ENCODE data around the gene LGALS4. TPM values are rescaled to one million over a fixed set of nuclear protein-coding genes. Genes with fewer than 3 reads are reported as not detected.

The LGALS4 gene
- total and polyA plus RNA-seq, 2 experiments from 2014 or later: 0.87 TPM; not detected in 1

DNA sequence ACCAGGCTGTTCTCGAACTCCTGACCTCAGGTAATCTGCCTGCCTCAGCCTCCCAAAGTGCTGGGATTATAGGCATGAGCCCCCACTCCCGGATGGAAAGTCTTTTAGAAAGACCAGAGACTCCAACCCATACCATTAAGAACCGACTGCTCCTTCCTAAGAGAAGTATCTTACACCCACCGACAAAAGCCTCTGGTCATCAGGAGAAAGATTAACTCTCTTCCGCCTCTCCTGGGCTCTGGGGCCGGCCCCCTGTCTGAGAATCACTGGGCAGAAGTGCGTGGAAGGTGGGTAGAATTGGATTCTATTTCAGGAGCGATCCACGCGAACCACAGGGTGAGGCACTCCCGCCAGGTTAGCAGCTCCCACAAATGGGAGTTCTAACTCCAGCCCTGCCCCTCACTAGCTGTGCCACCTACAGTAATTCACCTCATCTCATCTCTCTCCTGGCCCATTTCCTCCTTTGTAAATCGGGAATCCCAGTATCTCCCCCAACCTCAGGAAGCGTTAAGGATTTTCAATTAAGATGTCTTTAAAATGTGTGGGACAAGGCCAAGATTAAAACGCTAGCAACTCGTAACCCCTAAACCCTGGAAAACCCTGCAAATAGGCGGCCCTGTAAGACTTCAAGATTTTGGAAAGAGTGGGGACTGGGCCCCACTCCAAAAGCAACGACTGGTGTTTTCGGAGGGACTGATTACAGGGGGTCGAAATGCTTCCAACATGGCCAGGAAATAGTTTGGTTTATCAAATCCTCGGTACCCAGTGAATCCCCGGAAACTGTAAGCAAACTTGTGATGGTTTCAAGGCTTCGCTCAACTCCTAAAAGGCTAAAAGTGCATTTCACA is 35.8 kb upstream of the LGALS4 start:
- Histone ChIP-seq H3K4me1 (ENCODE audit: insufficient read depth) (peaks cover 11% of the 10 kb centered on the region; the same call in 1 of the 2 replicates), H3F3A (replicated peaks; ENCODE audit: low read depth) (peaks cover 56% of the 10 kb centered on the region), H3K9me2 (ENCODE audit: insufficient read depth) (no peaks in the 10 kb centered on the region), H3K27me3 (ENCODE audit: insufficient read depth) (no peaks in the 10 kb centered on the region), H3K27ac (ENCODE audit: low read depth) (peak overlapping the region; percentile 98), H3K79me2 (replicated peaks; ENCODE audit: insufficient read depth) (peaks cover 58% of the 10 kb centered on the region), H2AFZ (no peak overlapping the region), H4K20me1 (replicated peaks; ENCODE audit: insufficient read depth) (peaks cover 45% of the 10 kb centered on the region), H3K4me3 (peak overlapping the region; percentile 72), H3K36me3 (ENCODE audit: insufficient read depth) (peaks cover 45% of the 10 kb centered on the region), H3K4me2 (peak overlapping the region; percentile 95)
- ATAC-seq (no peak), DNase-seq (ENCODE audit: low spot score) (no peak)
- peak overlapping the region; percentile 92 for H3K4me3 Mint-ChIP-seq
- H3K27ac Mint-ChIP-seq: peak overlapping the region; percentile 99
- H3K9me3 Mint-ChIP-seq: peaks cover 8% of the 10 kb centered on the region; the same call in 2 of the 3 replicates
- peaks cover 59% of the 10 kb centered on the region for H3K36me3 Mint-ChIP-seq (ENCODE audit: low read depth)
- no peak for TF ChIP-seq ZNF331 (CRISPR knock-in tag; IDR thresholded peaks at IDR 0.05; ENCODE audit: low read depth)
- H3K4me1 Mint-ChIP-seq: peaks cover 34% of the 10 kb centered on the region
- H3K27me3 Mint-ChIP-seq (ENCODE audit: insufficient read depth, low read depth, poor library complexity): peaks cover 44% of the 10 kb centered on the region

DNA sequence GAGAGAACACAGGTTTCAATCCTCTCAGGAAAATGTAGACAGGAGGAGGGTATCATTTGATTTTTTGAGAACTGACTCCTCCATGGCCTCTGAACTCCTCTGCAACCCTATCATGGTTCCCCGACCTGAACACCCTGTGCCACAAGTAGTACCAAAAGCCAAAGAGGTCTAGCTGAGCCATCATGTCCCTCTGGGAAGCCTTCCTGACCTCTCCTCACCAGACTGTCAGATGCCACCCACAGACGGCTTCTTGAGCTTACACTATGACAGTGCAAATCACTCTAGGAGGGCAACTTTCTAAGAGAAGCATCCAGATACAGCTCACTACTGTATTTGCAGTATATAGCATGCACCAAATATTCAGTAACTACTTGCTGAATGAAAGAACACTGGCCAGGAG is 33.4 kb upstream of the LGALS4 start:
- H3K4me3 Mint-ChIP-seq: no peak overlapping the region; the same call in 2 of the 3 replicates
- no peak overlapping the region for H3K4me3 ChIP-seq
- peaks cover 7% of the 10 kb centered on the region; the same call in 1 of the 2 replicates for H3K4me1 ChIP-seq (ENCODE audit: insufficient read depth)
- H3K79me2 ChIP-seq (replicated peaks; ENCODE audit: insufficient read depth): peaks cover 80% of the 10 kb centered on the region
- H3K27me3 ChIP-seq (ENCODE audit: insufficient read depth): no peaks in the 10 kb centered on the region
- no peak for ATAC-seq
- peaks cover 60% of the 10 kb centered on the region for H3F3A ChIP-seq (replicated peaks; ENCODE audit: low read depth)
- peaks cover 5% of the 10 kb centered on the region; the same call in 1 of the 3 replicates for H3K9me3 Mint-ChIP-seq
- H3K36me3 ChIP-seq (ENCODE audit: insufficient read depth): peaks cover 69% of the 10 kb centered on the region
- peaks cover 36% of the 10 kb centered on the region for H3K27me3 Mint-ChIP-seq (ENCODE audit: insufficient read depth, low read depth, poor library complexity)
- H3K4me2 ChIP-seq: no peak overlapping the region
- no peak for DNase-seq (ENCODE audit: low spot score)
- no peak overlapping the region; the same call in 1 of the 2 replicates for H3K27ac Mint-ChIP-seq
- H3K36me3 Mint-ChIP-seq (ENCODE audit: low read depth): peaks cover 81% of the 10 kb centered on the region
- H2AFZ ChIP-seq: no peak overlapping the region
- TF ChIP-seq, protein P1, sequence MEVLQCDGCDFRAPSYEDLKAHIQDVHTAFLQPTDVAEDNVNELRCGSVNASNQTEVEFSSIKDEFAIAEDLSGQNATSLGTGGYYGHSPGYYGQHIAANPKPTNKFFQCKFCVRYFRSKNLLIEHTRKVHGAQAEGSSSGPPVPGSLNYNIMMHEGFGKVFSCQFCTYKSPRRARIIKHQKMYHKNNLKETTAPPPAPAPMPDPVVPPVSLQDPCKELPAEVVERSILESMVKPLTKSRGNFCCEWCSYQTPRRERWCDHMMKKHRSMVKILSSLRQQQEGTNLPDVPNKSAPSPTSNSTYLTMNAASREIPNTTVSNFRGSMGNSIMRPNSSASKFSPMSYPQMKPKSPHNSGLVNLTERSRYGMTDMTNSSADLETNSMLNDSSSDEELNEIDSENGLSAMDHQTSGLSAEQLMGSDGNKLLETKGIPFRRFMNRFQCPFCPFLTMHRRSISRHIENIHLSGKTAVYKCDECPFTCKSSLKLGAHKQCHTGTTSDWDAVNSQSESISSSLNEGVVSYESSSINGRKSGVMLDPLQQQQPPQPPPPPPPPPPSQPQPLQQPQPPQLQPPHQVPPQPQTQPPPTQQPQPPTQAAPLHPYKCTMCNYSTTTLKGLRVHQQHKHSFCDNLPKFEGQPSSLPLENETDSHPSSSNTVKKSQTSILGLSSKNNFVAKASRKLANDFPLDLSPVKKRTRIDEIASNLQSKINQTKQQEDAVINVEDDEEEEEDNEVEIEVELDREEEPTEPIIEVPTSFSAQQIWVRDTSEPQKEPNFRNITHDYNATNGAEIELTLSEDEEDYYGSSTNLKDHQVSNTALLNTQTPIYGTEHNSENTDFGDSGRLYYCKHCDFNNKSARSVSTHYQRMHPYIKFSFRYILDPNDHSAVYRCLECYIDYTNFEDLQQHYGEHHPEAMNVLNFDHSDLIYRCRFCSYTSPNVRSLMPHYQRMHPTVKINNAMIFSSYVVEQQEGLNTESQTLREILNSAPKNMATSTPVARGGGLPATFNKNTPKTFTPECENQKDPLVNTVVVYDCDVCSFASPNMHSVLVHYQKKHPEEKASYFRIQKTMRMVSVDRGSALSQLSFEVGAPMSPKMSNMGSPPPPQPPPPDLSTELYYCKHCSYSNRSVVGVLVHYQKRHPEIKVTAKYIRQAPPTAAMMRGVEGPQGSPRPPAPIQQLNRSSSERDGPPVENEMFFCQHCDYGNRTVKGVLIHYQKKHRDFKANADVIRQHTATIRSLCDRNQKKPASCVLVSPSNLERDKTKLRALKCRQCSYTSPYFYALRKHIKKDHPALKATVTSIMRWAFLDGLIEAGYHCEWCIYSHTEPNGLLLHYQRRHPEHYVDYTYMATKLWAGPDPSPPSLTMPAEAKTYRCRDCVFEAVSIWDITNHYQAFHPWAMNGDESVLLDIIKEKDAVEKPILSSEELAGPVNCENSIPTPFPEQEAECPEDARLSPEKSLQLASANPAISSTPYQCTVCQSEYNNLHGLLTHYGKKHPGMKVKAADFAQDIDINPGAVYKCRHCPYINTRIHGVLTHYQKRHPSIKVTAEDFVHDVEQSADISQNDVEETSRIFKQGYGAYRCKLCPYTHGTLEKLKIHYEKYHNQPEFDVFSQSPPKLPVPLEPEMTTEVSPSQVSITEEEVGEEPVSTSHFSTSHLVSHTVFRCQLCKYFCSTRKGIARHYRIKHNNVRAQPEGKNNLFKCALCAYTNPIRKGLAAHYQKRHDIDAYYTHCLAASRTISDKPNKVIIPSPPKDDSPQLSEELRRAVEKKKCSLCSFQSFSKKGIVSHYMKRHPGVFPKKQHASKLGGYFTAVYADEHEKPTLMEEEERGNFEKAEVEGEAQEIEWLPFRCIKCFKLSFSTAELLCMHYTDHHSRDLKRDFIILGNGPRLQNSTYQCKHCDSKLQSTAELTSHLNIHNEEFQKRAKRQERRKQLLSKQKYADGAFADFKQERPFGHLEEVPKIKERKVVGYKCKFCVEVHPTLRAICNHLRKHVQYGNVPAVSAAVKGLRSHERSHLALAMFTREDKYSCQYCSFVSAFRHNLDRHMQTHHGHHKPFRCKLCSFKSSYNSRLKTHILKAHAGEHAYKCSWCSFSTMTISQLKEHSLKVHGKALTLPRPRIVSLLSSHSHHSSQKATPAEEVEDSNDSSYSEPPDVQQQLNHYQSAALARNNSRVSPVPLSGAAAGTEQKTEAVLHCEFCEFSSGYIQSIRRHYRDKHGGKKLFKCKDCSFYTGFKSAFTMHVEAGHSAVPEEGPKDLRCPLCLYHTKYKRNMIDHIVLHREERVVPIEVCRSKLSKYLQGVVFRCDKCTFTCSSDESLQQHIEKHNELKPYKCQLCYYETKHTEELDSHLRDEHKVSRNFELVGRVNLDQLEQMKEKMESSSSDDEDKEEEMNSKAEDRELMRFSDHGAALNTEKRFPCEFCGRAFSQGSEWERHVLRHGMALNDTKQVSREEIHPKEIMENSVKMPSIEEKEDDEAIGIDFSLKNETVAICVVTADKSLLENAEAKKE (CRISPR knock-in tag; IDR thresholded peaks at IDR 0.05): no peak
- TF ChIP-seq EZH2 (IDR thresholded peaks at IDR 0.05; ENCODE audit: low read depth, unreplicated experiment): no peak
- no peak for TF ChIP-seq JUNB (IDR thresholded peaks at IDR 0.05; ENCODE audit: unreplicated experiment)
- TF ChIP-seq, protein P2, sequence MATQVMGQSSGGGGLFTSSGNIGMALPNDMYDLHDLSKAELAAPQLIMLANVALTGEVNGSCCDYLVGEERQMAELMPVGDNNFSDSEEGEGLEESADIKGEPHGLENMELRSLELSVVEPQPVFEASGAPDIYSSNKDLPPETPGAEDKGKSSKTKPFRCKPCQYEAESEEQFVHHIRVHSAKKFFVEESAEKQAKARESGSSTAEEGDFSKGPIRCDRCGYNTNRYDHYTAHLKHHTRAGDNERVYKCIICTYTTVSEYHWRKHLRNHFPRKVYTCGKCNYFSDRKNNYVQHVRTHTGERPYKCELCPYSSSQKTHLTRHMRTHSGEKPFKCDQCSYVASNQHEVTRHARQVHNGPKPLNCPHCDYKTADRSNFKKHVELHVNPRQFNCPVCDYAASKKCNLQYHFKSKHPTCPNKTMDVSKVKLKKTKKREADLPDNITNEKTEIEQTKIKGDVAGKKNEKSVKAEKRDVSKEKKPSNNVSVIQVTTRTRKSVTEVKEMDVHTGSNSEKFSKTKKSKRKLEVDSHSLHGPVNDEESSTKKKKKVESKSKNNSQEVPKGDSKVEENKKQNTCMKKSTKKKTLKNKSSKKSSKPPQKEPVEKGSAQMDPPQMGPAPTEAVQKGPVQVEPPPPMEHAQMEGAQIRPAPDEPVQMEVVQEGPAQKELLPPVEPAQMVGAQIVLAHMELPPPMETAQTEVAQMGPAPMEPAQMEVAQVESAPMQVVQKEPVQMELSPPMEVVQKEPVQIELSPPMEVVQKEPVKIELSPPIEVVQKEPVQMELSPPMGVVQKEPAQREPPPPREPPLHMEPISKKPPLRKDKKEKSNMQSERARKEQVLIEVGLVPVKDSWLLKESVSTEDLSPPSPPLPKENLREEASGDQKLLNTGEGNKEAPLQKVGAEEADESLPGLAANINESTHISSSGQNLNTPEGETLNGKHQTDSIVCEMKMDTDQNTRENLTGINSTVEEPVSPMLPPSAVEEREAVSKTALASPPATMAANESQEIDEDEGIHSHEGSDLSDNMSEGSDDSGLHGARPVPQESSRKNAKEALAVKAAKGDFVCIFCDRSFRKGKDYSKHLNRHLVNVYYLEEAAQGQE (IDR thresholded peaks at IDR 0.05; ENCODE audit: unreplicated experiment): no peak
- TF ChIP-seq, protein P3, sequence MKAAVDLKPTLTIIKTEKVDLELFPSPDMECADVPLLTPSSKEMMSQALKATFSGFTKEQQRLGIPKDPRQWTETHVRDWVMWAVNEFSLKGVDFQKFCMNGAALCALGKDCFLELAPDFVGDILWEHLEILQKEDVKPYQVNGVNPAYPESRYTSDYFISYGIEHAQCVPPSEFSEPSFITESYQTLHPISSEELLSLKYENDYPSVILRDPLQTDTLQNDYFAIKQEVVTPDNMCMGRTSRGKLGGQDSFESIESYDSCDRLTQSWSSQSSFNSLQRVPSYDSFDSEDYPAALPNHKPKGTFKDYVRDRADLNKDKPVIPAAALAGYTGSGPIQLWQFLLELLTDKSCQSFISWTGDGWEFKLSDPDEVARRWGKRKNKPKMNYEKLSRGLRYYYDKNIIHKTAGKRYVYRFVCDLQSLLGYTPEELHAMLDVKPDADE (IDR thresholded peaks at IDR 0.05): no peak
- H3K27ac ChIP-seq (ENCODE audit: low read depth): 0 out of 2 replicates have a peak overlapping the region, but pooled peaks have one; percentile 98
- H3K4me1 Mint-ChIP-seq: peaks cover 30% of the 10 kb centered on the region
- H3K9me2 ChIP-seq (ENCODE audit: insufficient read depth): no peaks in the 10 kb centered on the region
- peaks cover 57% of the 10 kb centered on the region for H4K20me1 ChIP-seq (replicated peaks; ENCODE audit: insufficient read depth)

Data from GM23338 (cell line).